Fibroblast of skin of abdomen (primary cell): ENCODE data around the gene METAP2.
A peak's percentile ranks its signal among the peaks of the same experiment; 100 is the strongest.
"Not testable (repeated sequence)": the region's sequence is repeated elsewhere in the genome, so short reads cannot be mapped to it uniquely, and the experiment has no call there.

Experiments used
- DNase-seq: peaks from one replicate; pipeline ENCODE4 v3.0.0-alpha.2; 2013

METAP2 gene

GRCh38 chr12:95463050-95463449, 10.9 kb upstream of the METAP2 start:
- no peak for DNase-seq

GRCh38 chr12:95463776-95464175, 10.2 kb upstream of the METAP2 start:
- not testable (repeated sequence) for DNase-seq

GRCh38 chr12:95465275-95465674, 8.7 kb upstream of the METAP2 start:
- no peak for DNase-seq

GRCh38 chr12:95470300-95470699, 3.7 kb upstream of the METAP2 start:
- DNase-seq: no peak

- peak; percentile 30 for DNase-seq
These were observed 595 bp upstream of the METAP2 start for GRCh38 chr12:95473231-95473883.

- peak; percentile 5 for DNase-seq
These were observed 657 bp downstream of the METAP2 start for GRCh38 chr12:95474660-95474958.

- DNase-seq: peak; percentile 41
These were observed 6.3 kb downstream of the METAP2 start for GRCh38 chr12:95480230-95480629.

- DNase-seq: no peak
These were observed 7.1 kb downstream of the METAP2 start for GRCh38 chr12:95481072-95481471.

GRCh38 chr12:95481888-95482287, 7.9 kb downstream of the METAP2 start:
- DNase-seq: no peak

GRCh38 chr12:95482564-95482963, 8.6 kb downstream of the METAP2 start:
- DNase-seq: not testable (repeated sequence)

- peak; percentile 9 for DNase-seq
These were observed 10.6 kb downstream of the METAP2 start for GRCh38 chr12:95484524-95484923.

- no peak for DNase-seq
These were observed 13.1 kb downstream of the METAP2 start for GRCh38 chr12:95487024-95487423.

- DNase-seq: no peak
These were observed 18.5 kb downstream of the METAP2 start for GRCh38 chr12:95492462-95492861.

- no peak for DNase-seq
These were observed 20.9 kb downstream of the METAP2 start for GRCh38 chr12:95494888-95495287.

- no peak for DNase-seq
These were observed 21.5 kb downstream of the METAP2 start for GRCh38 chr12:95495433-95495832.

- DNase-seq: no peak
These were observed 23.1 kb downstream of the METAP2 start for GRCh38 chr12:95497031-95497430.

GRCh38 chr12:95498968-95499367, 25.0 kb downstream of the METAP2 start:
- no peak for DNase-seq

GRCh38 chr12:95499772-95500171, 25.8 kb downstream of the METAP2 start:
- no peak for DNase-seq

- DNase-seq: no peak
These were observed 30.2 kb downstream of the METAP2 start for GRCh38 chr12:95504140-95504539.

- DNase-seq: no peak
These were observed 31.1 kb downstream of the METAP2 start for GRCh38 chr12:95505039-95505438.

GRCh38 chr12:95506707-95507523, 33.0 kb downstream of the METAP2 start:
- DNase-seq: peak; percentile 14

GRCh38 chr12:95509300-95509699, 35.3 kb downstream of the METAP2 start:
- no peak for DNase-seq

- DNase-seq: no peak
These were observed 38.0 kb downstream of the METAP2 start for GRCh38 chr12:95511977-95512376.

- DNase-seq: no peak
These were observed 39.6 kb downstream of the METAP2 start for GRCh38 chr12:95513599-95513998.
